Measurements from ENCODE around the gene LEPROT. TPM values are rescaled to one million over a fixed set of nuclear protein-coding genes. Genes with fewer than 3 reads are reported as not detected.

LEPROT gene
- total RNA-seq, 1 experiment from 2014 or later: 63.1 TPM

GRCh38 chr1:65409816-65410326, 10.6 kb upstream of the LEPROT start:
- CTCF ChIA-PET: interaction anchor here (0.6 to 1.2 kb wide), 2 partner anchors 21 to 144 kb away, joined by 3 to 4 read pairs; no protein-coding TSS in a partner anchor
- H3K9me3 Mint-ChIP-seq (ENCODE audit: unreplicated experiment): no peaks in the 10 kb centered on the region
- peaks cover 15% of the 10 kb centered on the region for H3K36me3 Mint-ChIP-seq (ENCODE audit: insufficient read depth, unreplicated experiment)
- no TSS peak for BruUV-seq (replicated peaks)
- H3K4me1 Mint-ChIP-seq (ENCODE audit: insufficient read depth, unreplicated experiment): peaks cover 6% of the 10 kb centered on the region
- H3K27me3 Mint-ChIP-seq (ENCODE audit: insufficient read depth, unreplicated experiment): no peaks in the 10 kb centered on the region
- DNase-seq (ENCODE audit: unreplicated experiment): no peak
- H3K27ac Mint-ChIP-seq (ENCODE audit: low read depth, unreplicated experiment): no peak overlapping the region
- H3K4me3 Mint-ChIP-seq (ENCODE audit: unreplicated experiment): no peak overlapping the region
- intact Hi-C loops (cut with micrococcal nuclease): no loop called here
- POLR2A ChIA-PET: interaction anchor here (0.6 kb wide), 1 partner anchor 283 kb away, joined by 3 read pairs; no protein-coding TSS in a partner anchor
- no peak for TF ChIP-seq CTCF (IDR thresholded peaks at IDR 0.05; ENCODE audit: unreplicated experiment)

GRCh38 chr1:65412256-65412983, 8.0 kb upstream of the LEPROT start:
- DNase-seq (ENCODE audit: unreplicated experiment): no peak
- Mint-ChIP-seq H3K27me3 (ENCODE audit: insufficient read depth, unreplicated experiment) (no peaks in the 10 kb centered on the region), H3K4me3 (ENCODE audit: unreplicated experiment) (no peak overlapping the region), H3K27ac (ENCODE audit: low read depth, unreplicated experiment) (no peak overlapping the region), H3K36me3 (ENCODE audit: insufficient read depth, unreplicated experiment) (peaks cover 9% of the 10 kb centered on the region), H3K4me1 (ENCODE audit: insufficient read depth, unreplicated experiment) (peaks cover 9% of the 10 kb centered on the region), H3K9me3 (ENCODE audit: unreplicated experiment) (no peaks in the 10 kb centered on the region)
- intact Hi-C loops (cut with micrococcal nuclease): no loop called here
- ChIA-PET CTCF (interaction anchor here (0.6 to 1.3 kb wide), 6 partner anchors 11 to 499 kb away, joined by 3 to 6 read pairs (median 3); partner anchors contain the start of gene DNAJC6), POLR2A (interaction anchor here (0.6 to 1.5 kb wide), 4 partner anchors 8 to 465 kb away, joined by 3 to 6 read pairs (median 3); partner anchors contain the start of genes LEPR and LEPROT)
- no peak for TF ChIP-seq CTCF (IDR thresholded peaks at IDR 0.05; ENCODE audit: unreplicated experiment)
- no TSS peak for BruUV-seq (replicated peaks)

GRCh38 chr1:65412984-65413375, 7.5 kb upstream of the LEPROT start:
- peaks cover 14% of the 10 kb centered on the region for H3K4me1 Mint-ChIP-seq (ENCODE audit: insufficient read depth, unreplicated experiment)
- no peak overlapping the region for H3K4me3 Mint-ChIP-seq (ENCODE audit: unreplicated experiment)
- H3K36me3 Mint-ChIP-seq (ENCODE audit: insufficient read depth, unreplicated experiment): peaks cover 11% of the 10 kb centered on the region
- TF ChIP-seq CTCF (IDR thresholded peaks at IDR 0.05; ENCODE audit: unreplicated experiment): no peak
- DNase-seq (ENCODE audit: unreplicated experiment): no peak
- no peaks in the 10 kb centered on the region for H3K27me3 Mint-ChIP-seq (ENCODE audit: insufficient read depth, unreplicated experiment)
- ChIA-PET POLR2A (interaction anchor here (0.6 to 1.2 kb wide), 2 partner anchors 9 to 64 kb away, joined by 3 read pairs; no protein-coding TSS in a partner anchor), CTCF (interaction anchor here (0.7 to 0.8 kb wide), 2 partner anchors 46 to 499 kb away, joined by 3 to 4 read pairs; no protein-coding TSS in a partner anchor)
- H3K9me3 Mint-ChIP-seq (ENCODE audit: unreplicated experiment): no peaks in the 10 kb centered on the region
- intact Hi-C loops (cut with micrococcal nuclease): no loop called here
- no TSS peak for BruUV-seq (replicated peaks)
- H3K27ac Mint-ChIP-seq (ENCODE audit: low read depth, unreplicated experiment): no peak overlapping the region

- no peak overlapping the region for H3K4me3 Mint-ChIP-seq (ENCODE audit: unreplicated experiment)
- H3K36me3 Mint-ChIP-seq (ENCODE audit: insufficient read depth, unreplicated experiment): peaks cover 11% of the 10 kb centered on the region
- CTCF ChIA-PET: interaction anchor here (1.0 kb wide), 1 partner anchor 20 kb away, joined by 4 read pairs; no protein-coding TSS in a partner anchor
- POLR2A ChIA-PET: interaction anchor here (1.0 to 1.8 kb wide), 2 partner anchors 9 to 76 kb away, joined by 3 to 5 read pairs; no protein-coding TSS in a partner anchor
- no peaks in the 10 kb centered on the region for H3K27me3 Mint-ChIP-seq (ENCODE audit: insufficient read depth, unreplicated experiment)
- DNase-seq (ENCODE audit: unreplicated experiment): no peak
- H3K9me3 Mint-ChIP-seq (ENCODE audit: unreplicated experiment): no peaks in the 10 kb centered on the region
- intact Hi-C loops (cut with micrococcal nuclease): no loop called here
- TF ChIP-seq CTCF (IDR thresholded peaks at IDR 0.05; ENCODE audit: unreplicated experiment): no peak
- BruUV-seq (replicated peaks): no TSS peak
- H3K4me1 Mint-ChIP-seq (ENCODE audit: insufficient read depth, unreplicated experiment): peaks cover 28% of the 10 kb centered on the region
- H3K27ac Mint-ChIP-seq (ENCODE audit: low read depth, unreplicated experiment): no peak overlapping the region
Observed at GRCh38 chr1:65414538-65414937, 5.9 kb upstream of the LEPROT start.
